HG03460 (cell line): ENCODE results near the gene METTL26.

Experiments used
- ATAC-seq: cut with Tn5 transposase; IDR thresholded peaks from one replicate; pipeline ENCODE4 v1.9.1; 2021; ENCODE audit not compliant: unreplicated experiment

Gene METTL26

DNA sequence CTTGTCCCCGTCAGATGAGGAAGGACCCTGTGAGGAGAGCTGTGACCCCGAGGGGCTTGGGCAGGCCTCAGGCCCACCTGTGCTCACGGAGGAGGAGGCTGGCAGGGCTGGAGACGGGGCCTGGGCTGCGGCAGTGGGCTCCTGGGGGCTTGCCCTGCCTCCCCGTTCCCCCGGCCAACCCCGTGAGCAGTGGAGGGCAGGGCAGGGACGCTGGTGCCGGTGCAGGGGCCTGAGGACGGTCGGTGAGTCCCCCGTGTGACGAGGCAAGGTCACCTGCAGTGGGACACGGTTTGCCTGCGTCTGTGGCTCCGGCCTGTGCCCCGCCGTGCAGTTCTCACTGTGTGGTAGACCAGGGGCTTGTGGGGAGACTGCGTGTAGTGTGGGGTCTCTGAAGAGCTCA is 23.5 kb upstream of the METTL26 start:
- ATAC-seq: no peak

DNA sequence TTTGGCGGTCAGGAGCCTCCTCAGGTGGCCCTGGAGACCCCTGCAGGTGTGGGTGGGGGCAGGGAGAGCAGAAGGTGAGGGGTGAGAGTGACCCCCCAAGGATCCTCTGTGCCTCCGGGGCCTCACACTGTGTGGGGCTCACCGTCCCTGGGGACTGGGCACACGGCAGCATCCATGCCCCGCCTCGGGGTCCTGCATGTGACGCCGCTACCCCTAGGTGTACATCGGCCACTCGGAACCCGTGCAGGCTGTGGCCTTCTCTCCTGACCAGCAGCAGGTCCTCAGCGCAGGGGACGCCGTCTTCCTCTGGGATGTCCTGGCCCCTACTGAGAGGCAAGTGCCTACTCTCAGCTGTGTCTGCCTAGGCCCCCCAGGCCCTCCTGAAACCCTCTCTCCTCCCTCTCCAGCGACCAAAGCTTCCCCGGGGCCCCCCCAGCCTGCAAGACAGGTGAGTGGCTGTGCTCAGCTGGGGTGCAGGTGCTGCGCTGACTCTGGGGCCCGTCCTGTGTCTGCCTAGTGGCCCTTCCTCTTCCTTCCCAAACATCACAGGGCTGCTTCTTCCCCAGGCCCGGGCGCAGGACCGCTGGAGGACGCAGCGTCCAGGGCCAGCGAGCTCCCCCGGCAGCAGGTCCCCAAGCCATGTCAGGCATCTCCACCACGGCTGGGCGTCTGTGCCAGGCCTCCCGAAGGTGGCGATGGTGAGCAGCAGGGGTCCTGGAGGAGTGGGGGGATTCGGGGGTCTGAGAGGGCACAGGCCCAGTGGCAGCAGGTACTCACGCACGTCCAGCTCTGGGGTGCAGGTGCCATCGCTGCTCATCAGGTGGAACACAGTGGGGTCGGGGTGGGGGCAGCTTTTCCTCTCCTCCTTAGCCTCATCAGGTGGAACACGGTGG is 22.8 kb upstream of the METTL26 start:
- ATAC-seq: no peak

DNA sequence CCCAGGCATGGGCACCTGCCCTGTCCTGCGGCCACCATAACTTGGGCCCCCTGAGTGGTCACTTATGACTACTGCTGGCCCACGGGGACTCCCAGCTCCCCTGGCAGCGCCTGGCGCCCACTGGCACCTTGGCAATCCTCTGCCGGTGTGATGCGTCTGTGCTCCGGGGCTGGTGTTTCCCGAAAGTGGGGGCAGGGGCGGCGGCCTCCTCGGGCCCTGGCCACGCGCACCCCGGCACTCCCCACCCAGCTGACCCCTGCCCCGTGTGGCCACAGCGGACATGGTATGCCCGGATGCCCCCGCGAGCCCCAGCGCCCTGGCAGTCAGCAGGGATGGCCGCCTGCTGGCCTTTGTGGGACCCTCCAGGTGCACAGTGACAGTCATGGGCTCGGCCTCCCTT is 21.4 kb upstream of the METTL26 start:
- ATAC-seq: no peak

DNA sequence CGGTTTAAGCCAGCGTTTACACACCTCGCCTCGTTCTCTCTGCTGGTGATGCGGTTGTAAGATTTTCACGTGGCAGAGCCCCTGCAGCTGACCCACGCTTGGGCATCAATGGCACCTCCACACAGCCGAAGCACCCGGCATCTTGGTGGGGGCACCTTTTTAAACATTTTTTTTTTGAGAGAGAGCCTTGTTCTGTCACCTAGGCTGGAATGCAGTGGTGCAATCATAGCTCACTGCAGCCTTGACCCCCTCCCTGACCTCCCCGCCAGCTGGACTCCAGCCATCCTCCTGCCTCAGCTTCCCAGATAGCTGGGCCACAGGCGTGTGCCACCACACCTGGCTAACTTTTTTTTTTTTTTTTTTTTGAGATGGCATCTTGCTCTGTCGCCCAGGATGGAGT is 17.9 kb upstream of the METTL26 start:
- no peak for ATAC-seq

DNA sequence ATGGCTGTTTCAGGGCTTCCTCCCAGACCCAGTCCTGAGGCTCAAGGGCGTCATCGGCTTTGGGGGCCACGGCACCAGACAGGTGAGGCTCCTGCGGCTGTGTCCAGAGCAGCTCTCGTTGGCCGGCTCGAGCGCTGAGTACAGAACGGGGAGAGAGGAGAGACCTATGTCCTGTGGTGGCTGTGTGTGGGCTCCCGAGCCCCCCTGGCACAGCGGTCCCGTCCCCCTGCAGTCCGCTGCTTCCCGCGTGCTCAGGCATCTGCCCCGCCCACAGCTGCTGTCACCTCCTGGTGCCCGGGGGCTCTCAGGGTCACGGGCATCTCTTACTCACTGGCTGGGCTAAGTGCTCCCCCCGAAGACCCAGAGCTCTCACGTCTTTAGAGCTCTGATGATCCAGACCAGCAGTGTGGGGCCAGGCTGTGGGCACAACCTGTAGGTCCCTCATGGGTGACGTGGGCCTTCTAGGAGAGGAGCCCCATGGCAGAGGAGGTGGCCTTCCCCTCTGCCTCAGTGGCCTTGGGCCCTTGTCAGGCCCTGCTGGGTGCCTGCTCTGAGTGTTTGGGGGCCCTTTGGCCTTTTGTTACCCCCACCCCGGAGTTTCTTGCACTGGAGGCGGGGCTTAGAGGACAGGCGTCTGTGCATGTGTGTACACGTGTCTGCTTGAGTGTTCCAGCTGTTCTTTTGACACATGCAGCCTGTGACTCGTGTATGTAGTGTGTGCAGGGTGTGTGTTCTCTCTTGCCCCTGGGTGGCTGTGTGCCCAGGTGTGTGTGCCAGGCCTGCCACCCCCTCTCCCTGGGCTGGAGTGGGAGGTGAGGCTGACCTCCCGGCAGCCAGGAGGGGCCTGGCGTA is 16.6 kb upstream of the METTL26 start:
- no peak for ATAC-seq

DNA sequence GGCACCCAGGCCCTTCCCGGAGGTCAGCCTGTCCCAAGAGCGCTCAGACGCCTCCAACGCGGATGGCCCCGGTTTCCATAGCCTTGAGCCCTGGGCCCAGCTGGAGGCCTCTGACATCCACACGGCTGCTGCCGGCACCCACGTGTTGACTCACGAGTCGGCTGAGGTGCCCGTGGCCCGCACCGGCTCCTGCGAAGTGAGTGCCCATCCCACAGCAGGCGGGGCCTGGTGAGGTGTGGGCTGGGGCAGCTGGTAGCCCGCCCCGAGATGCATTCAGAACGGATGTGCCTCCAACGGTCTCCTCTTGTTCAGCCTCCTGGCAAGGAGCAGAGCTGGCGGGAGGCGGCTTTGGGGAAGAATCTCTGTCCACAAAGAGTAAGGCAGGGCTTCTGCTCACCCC is 15.7 kb upstream of the METTL26 start:
- no peak for ATAC-seq

DNA sequence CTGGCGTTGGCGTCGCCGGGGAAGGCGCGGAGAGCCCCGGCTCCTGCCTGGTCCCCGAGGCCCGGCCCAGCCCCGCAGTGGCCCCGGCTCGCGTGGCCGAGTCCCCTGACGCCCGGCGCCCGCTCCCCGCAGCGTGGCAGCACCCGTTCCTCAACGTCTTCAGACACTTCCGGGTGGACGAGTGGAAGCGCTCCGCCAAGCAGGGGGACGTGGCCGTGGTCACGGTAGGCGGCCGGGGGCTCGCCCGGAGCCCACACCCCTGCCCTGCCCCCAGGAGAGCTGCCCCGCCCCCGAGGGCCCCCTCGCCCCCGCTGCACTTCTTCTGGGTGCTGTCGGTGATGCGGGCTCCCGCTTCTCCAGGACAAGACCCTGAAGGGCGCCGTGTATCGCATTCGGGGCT is 13.5 kb upstream of the METTL26 start:
- peak; percentile 20 for ATAC-seq

DNA sequence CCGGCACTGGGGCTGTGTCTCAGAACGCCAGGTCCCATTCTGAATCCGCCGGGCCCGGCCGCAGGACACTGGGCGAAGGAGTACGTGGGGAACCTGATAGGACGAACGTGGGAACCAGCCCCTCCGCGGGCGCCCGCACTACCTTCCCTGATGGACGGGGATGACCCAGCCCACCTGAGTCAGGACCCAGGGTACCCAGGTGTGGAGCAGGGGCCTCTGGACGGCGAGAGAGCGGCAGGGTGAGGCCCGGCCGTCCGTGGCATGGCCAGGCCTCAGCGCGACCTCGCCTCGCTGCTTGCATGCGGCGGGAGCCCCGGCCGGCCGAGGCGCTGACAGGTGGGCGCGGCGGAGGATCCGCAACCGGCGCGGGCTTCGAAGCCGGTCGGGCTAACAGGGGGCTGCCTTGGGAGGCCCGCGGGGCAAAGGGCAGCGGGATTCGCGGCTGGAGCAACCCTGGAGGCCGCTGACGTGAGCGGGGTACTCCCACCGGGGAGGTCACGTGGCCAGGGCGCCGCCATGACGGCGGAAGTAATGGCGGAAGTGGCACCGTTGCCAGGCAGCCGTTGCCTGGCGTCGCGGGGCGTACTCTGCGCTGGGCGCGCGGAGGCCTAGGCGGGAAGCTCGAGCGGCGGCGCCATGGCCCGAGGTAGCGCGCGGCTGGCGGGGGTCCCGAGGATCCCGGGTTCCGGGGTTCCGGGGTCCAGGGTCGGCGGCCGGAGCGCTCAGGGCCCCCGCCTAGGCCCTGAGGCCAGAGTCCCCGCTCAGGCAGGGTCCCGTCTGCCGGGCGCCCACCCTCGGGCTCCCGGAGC is 12.9 kb upstream of the METTL26 start, which contains the start of gene WDR90:
Gene WDR90 (plus strand): TSS at position 585 of the 809 bp plus-strand sequence. CDS start 52 bp downstream, at position 637.
- ATAC-seq: peak; percentile 82

DNA sequence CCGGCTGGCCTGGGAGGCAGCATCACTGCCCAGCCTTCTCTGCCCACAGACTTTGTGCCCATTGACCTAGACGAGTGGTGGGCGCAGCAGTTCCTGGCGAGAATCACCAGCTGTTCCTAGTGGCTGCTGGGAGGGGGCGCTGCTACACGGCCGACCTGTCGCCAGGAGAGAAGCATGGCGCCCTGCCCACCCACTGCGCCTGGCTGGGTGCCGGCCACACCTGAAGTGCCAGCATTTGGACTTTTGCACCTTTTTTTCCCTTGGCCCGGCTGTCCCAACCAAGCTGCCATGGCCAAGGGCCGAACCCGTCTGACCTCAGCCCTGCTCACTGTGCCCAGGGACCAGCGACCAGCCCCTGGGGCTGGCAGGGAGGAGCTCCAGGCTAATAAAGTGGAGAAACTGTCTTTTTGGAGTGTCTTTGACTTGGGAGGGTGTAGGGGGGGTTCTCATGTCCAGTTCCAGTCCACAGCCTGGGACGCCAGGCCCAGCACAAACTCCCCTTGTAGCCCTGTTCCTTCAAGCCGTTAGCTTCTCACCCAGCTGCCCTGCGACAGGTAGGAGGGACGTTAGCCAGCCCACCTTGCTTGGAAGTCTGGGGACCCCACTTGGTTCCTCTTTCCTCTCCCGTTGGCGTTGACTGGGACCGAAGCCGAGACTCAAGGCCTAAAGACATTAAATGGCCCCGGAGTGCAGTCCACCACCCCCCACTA is 12.1 kb upstream of the METTL26 start:
- ATAC-seq: no peak

DNA sequence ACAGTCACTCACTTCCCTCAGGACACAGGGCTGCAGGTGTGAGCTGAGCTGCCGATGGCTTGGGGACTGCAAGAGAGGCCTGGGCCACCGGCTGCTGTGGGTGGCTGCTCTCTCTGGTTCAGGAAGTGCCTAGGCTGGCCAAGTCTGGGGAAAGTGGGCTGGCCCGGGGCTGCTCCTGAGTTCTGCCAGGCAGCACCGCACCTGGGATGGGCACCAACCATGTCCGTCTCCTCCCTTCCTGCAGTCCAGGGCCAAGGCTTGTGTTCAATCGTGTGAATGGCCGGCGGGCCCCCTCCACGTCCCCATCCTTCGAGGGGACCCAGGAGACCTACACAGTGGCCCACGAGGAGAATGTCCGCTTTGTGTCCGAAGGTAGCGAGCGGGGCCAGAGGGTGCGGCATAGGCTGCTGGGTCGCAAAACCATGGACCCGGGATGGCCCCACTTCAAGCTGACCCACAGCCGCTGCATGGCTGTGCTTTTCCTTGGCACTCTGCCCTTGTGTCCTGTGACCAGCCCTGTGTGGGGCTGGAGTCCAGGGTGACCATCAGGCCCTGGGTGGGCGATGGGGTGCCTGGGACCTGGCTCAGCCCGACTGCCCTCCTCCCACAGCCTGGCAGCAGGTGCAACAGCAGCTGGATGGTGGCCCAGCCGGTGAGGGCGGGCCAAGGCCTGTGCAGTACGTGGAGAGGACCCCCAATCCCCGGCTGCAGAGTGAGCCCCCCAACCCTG is 11.2 kb upstream of the METTL26 start:
- ATAC-seq: no peak

DNA sequence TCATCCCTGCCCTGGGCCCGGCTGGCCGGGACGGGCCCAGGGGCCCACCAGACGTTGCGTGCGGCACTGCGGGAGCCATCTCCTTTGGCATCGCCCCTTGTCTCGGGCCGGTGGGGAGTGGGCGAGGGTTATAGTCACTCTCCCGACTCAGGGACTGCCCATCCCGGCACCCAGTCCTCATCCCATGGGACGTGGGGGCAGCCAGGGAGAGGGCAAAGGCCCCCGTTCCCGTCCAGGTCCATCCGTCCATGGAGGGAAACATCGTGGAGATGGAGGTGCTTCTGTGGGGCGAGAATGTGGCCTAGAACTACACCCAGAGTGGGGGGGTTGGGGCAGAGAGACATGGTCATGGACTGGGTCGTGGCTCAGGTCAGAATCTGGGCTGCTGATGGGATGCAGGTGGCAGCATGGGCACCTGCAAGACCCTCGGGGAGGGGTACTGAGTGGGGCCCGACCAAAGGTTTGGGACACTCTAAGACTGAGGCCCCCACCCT is 10.6 kb upstream of the METTL26 start:
- no peak for ATAC-seq

DNA sequence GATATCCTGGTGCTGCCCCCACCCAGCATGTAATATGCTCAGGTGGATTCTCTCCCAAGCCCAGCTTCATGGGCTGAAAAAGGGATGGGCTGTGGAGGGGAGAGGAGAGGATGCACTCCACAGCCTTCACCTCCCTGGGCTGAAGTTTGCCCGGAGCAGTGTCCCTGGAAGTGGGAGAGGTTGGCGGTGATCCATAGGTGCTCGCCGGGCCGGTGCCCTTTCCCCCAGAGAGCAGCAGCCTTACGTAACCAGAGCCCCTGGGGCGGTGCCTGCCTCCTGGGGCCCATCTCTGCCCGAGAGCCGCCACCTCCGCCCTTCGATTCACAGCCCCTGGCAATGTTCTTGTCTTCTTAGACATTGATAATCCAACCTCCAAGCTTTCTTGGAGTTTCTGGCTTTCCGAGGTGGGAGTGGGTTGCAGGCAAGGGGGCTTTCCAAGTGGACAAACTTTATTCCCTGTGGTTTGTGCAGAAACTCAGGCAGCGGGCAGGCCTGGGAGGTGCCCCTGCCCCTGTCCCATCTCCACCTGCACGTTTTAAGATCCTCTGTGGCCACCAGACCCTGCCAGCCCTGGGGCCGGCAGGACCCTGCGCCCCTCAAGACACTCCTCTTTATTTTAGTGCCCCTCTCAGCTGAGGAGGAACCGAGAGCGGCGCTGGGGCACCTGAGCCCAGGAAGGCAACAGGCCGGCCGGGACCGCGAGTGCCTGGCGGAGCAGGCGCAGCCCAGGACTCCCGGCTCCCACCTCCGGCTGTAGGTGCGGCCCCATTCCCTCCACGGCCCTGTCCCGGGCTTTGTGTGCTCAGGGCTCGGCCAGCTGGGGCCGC is 10.0 kb upstream of the METTL26 start:
- no peak for ATAC-seq

DNA sequence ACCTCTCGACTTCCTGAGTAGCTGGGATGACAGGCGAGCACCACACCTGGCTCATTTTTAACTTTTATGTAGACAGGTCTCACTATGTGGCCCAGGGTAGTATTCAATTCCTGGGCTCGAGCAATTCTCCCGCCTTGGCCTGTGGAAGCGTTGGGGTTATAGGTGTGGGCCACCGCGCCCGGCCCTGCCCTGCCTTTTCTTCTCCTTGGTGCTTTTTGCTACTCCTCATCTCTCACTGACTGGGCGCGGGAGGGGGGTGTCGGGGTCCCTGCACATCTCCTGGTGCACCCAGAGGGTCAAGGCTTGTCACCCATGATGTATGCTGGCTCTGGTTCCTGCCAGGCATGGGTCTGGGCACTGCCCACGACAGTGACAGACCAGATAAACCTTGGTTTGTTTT is 8.5 kb upstream of the METTL26 start:
- ATAC-seq: no peak

DNA sequence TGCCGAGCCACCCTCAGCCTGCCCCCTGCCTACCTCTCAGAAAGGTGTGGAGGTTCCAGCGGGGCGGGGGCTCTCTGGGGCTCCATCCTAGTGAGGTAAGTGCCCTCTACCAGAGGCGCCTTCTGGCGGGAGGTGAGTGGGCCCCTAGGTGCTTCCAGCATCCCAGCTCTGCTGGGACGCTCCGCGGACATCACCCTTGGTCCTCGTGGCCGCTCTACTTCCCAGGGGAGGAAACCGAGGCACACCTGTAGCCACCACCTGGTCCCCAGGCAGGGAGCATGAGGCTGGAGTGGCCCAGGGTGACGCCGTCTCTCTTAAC is 6.9 kb upstream of the METTL26 start:
- no peak for ATAC-seq

DNA sequence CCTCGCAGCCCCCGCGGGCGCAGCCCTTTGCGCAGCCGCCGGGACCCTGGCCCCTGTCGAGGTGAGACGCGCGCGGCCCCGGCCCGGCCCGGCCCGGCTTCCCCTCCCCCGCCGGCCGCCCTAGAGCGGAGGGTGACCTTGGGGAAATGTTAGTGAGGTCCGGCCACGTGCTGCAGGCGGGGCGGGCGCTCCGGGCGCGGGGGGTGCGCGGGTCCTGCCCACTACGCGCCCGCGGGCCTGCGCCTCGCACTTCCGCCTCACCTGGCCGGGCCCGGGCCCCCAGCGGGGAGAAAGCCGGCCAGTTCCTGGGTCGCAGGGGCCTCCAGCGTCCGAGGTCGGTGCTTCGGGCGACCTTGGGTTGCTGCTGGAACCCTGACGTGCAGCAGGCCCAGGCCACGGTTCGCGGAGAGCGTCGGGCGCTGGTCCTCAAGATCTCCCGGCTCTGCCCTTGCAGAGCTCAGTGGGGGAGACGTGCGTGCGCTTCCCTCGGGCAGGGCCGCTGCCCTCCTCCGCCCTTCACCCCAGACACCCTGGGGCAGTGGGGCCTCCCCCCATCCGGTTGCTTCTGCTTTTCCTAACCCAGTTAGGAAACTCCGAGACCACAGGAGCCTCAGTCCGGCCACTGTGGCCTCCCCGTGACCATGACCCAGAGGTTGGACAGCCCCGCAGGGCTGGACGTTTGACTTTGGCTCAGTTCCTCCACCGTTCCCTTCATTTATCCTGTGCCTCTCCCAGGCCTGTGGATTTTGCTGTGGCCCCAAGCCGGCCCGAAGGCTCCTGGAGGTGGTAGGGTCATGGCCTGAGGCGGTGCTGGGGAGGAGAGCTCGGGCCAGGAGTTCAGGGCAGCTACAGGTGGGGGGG is 6.3 kb upstream of the METTL26 start:
- peak; percentile 40 for ATAC-seq

DNA sequence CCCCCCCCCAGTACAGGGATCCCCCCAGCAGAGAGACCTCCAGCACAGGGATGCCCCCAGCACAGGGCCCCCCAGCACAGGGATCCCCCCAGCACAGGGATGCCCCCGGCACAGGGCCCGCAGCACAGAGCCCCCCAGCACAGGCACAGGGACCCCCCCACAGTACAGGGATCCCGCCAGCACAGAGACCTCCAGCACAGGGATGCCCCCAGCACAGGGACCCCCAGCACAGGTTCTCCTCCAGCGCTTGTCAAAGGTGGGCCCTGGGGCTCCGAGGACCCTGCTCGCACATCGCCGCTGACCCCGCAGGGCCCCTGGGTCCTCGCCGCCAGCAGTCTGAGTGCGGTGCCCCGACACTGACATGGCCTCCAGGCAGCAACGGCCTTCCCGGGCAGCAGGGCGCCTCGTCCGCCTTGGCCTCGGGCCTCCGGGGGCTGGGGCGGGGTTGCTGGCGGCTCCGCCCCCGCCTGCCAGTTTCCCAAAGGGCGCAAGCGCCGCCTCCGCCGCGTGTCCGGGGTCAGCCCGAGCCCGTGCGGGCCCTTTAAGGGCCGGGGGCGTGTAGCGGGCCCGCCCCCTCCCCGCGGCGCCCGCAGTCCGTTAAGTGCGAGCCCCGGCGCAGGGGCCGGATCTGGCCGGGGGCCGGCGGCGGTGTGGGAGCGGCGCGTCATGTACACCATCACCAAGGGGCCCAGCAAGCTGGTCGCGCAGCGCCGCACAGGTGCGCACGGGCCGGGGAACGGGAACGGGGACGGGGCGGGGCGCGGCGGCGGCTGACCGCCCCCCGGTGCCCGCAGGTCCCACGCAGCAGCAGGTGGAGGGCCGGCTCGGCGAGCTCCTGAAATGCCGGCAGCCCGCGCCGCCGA is 5.5 kb upstream of the METTL26 start, which contains the start of gene MCRIP2:
Gene MCRIP2 (plus strand): TSS at position 503 of the 863 bp plus-strand sequence. CDS start 164 bp downstream, at position 667.
- peak; percentile 46 for ATAC-seq

DNA sequence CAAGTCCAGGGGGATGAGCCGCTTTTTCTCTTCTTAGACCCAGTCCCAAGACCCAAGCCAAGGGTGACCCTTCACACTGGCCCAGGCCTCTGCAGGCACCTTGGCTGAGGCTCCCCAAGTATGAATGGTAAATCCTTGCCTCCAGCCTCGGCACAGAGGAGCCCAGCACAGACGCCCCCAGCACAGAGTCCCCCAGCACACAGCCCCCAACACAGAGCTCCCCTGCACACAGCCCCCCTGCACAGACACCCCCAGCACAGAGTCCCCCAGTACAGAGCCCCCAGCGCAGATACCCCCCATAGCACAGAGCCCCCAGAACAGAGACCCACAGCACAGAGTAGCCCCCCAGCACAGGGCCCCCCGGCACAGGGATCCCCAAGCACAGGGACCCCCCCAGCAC is 4.5 kb upstream of the METTL26 start:
- ATAC-seq: no peak
